NCI-H526 treated with DMSO at 0.1 percent for 48 hours (cell line): ENCODE measurements around the gene TTC39B.
"Not testable (repeated sequence)": the region's sequence is repeated elsewhere in the genome, so short reads cannot be mapped to it uniquely, and the experiment has no call there.

Experiments
- DNase-seq: peaks from one replicate; lab custom pipeline; 2025; lab: John Stamatoyannopoulos, UW

Gene TTC39B

GRCh38 chr9:15306757-15307522 lies at the start of gene TTC39B:
TSS of gene TTC39B (minus strand) at chr9:15307216. CDS start at chr9:15307125, 91 bp downstream.
- peak; percentile 96 for DNase-seq

- no peak for DNase-seq
Observed at GRCh38 chr9:15355669-15356068, 48.7 kb upstream of the TTC39B start.

- no peak for DNase-seq
Observed at GRCh38 chr9:15354713-15355112, 47.7 kb upstream of the TTC39B start.

- no peak for DNase-seq
Observed at GRCh38 chr9:15353892-15354291, 46.9 kb upstream of the TTC39B start.

- DNase-seq, result no peak
Observed at GRCh38 chr9:15352306-15352705, 45.3 kb upstream of the TTC39B start.

- no peak for DNase-seq
Observed at GRCh38 chr9:15349892-15350761, 43.1 kb upstream of the TTC39B start.

GRCh38 chr9:15346837-15347236 lies 39.8 kb upstream of the TTC39B start:
- no peak for DNase-seq

GRCh38 chr9:15344191-15344590 lies 37.2 kb upstream of the TTC39B start:
- DNase-seq, result no peak

- no peak for DNase-seq
Observed at GRCh38 chr9:15333376-15333881, 26.4 kb upstream of the TTC39B start.

GRCh38 chr9:15332939-15333338 lies 25.9 kb upstream of the TTC39B start:
- no peak for DNase-seq

GRCh38 chr9:15329539-15330109 lies 22.6 kb upstream of the TTC39B start:
- no peak for DNase-seq

- no peak for DNase-seq
Observed at GRCh38 chr9:15328946-15329345, 21.9 kb upstream of the TTC39B start.

- not testable (repeated sequence) for DNase-seq
Observed at GRCh38 chr9:15322695-15323094, 15.7 kb upstream of the TTC39B start.

- not testable (repeated sequence) for DNase-seq
Observed at GRCh38 chr9:15319661-15320060, 12.6 kb upstream of the TTC39B start.

GRCh38 chr9:15317836-15318235 lies 10.8 kb upstream of the TTC39B start:
- no peak for DNase-seq

GRCh38 chr9:15311607-15312006 lies 4.6 kb upstream of the TTC39B start:
- no peak for DNase-seq

GRCh38 chr9:15310107-15310850 lies 3.3 kb upstream of the TTC39B start:
- no peak for DNase-seq

- no peak for DNase-seq
Observed at GRCh38 chr9:15308511-15308910, 1.5 kb upstream of the TTC39B start.

GRCh38 chr9:15307523-15307841 lies 466 bp upstream of the TTC39B start:
- DNase-seq, result no peak

GRCh38 chr9:15306068-15306756 lies 804 bp downstream of the TTC39B start:
- peak; percentile 91 for DNase-seq

GRCh38 chr9:15305470-15305869 lies 1.5 kb downstream of the TTC39B start:
- DNase-seq, result no peak
